ENCODE data around the gene FBLN7.

GRCh38 chr2:112154246-112155117 lies 16.3 kb downstream of the FBLN7 start:
- TF ChIP-seq CTCF (IDR thresholded peaks at IDR 0.05) = no peak
- TF ChIP-seq POLR2A (IDR thresholded peaks at IDR 0.05) = no peak
